ENCODE measurements around the gene CBLN4.

Gene CBLN4

DNA sequence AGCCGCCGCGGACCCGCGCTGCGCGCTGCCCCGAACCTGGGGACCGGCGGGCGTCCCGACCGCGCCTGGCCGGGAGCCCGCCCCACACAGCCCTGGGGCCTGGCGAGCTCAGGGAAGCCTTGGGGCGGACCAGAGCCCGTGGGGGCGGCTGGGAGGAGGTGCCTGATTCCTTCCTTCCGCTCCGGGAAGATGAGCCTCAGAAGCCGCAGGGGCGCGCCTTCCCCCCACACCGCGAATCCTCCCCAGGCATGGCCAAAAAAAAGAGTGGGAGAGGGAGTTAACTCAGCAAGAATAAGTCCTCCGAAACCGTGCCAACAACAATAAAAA lies at the start of gene CBLN4:
Gene CBLN4 (minus strand): TSS at position 131 of the 327 bp plus-strand sequence. CDS start 1,348 bp downstream, outside the sequence.
- DNase-seq (ENCODE audit: insufficient read length, low spot score), result no peak
- no peak for TF ChIP-seq POLR2A (IDR thresholded peaks at IDR 0.05; ENCODE audit: low read depth, low read length)
- FAIRE-seq, result no peak

DNA sequence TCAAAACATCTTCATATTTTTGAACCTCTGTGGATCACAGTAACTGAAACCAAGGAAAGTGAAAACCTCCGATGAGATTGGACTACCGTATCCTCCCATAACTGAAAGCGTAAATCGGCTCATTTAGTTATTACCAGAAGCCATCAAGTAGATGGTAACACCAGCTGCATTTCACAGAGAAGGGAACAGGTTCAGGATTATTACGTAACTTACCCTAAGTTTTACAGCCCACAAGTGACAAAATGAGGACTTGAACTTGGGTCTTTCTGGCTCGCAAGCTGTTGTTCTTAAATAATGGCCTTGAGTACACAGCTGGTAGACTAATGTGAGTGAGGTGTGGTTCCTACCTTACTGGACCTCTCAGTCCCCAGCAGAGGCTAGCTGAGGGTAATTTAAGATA lies 37.9 kb upstream of the CBLN4 start:
- FAIRE-seq (no peak), DNase-seq (ENCODE audit: insufficient read length, low spot score) (no peak)
- TF ChIP-seq POLR2A (IDR thresholded peaks at IDR 0.05; ENCODE audit: low read depth, low read length), result no peak

DNA sequence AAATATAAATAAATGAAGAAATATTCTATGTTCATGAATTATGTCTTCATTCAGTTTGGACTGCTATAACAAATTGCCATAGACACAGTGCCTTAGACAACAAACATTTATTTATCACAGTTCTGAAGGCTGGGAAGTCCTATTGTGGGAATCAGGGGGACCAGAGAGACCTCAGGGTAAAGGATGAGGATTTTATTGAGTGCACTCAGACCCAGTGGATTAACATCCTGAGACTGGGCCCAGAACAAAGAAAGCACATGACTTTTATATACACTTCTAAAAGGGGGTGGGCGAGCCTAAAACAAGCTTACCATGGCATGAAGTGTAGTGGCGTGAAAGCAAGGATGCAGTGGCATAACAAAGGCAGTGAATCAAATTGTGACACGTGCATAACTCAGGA lies 26.9 kb upstream of the CBLN4 start:
- no peak for TF ChIP-seq POLR2A (IDR thresholded peaks at IDR 0.05; ENCODE audit: low read depth, low read length)
- DNase-seq (ENCODE audit: insufficient read length, low spot score) (no peak), FAIRE-seq (no peak)

DNA sequence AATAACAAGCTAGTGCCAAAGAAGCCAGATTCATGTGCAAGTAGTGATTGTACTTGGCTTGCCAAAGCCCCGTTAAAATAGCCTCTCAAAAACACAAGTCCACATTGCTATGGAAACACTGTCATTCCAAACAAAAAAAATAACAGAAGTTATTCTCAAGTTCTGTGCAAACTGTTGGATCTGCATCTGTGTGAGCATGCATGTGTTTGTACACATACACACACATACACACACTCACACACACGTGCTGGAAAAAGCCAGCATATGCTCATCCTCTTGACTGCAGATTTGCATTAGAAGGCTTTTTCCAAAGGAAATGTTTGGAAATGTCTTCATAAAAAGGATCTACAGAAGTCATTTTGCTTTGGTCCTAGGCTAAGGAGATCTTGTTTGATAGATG lies 13.4 kb upstream of the CBLN4 start:
- FAIRE-seq (no peak), DNase-seq (ENCODE audit: insufficient read length, low spot score) (no peak)
- TF ChIP-seq POLR2A (IDR thresholded peaks at IDR 0.05; ENCODE audit: low read depth, low read length), result no peak

DNA sequence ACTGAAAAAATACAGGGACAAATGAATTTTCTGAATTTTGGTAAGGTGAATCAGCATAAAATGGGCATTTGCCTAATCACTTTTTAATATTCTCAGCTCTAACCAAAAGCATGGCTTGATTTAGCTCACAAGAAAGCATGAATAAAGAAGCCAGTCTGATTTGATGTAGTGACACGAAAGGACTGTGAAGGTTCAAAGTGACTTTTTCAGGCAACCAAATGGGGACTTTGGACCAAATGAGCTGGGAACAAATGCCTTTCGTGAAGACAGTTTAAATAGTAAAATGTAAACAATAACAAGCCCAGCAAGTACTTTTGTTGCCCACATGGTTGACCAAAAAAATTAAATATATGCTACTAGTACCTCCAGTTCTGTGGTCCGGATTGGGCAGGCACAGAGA lies 12.9 kb upstream of the CBLN4 start:
- TF ChIP-seq POLR2A (IDR thresholded peaks at IDR 0.05; ENCODE audit: low read depth, low read length), result no peak
- FAIRE-seq (no peak), DNase-seq (ENCODE audit: insufficient read length, low spot score) (no peak)

DNA sequence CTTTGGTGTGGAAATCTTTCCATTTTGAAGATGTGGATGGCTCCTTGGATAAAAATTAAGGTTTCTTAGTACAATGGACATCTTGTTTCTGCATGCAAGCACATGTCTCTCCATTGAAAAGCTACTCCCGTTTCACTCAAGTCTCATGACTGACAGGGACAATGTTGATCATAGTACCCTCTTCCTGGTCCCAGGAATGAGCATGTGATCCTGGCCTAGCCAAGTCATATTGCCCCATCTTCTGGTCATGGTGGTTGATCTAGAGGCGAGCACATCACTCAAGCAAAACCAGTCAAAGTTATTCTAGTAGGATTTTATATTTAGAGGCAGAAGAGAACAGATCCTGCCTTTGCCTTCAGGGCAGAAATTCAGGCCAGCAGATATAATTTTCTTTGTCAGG lies 12.2 kb upstream of the CBLN4 start:
- no peak for DNase-seq (ENCODE audit: insufficient read length, low spot score)
- FAIRE-seq, result no peak
- no peak for TF ChIP-seq POLR2A (IDR thresholded peaks at IDR 0.05; ENCODE audit: low read depth, low read length)

DNA sequence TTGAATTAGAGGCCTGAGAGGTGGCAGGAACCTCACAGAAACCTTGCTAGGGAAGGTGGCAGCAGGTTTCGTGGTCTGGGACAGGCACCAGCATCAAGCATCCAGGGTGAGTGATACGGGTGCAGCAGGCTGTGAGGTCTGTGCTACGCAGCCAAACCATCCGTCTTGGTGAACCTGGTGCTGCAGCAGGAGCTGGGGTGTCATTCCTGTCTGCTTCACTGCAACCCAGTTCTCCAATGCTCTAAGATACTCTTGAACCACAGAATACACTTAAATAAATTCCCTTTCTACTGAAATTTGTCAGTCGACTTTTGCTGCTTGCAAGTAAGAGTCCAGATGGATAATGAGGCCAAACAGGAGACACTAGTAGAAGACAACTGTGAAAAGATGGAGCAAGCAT lies 9.7 kb upstream of the CBLN4 start:
- FAIRE-seq (no peak), DNase-seq (ENCODE audit: insufficient read length, low spot score) (no peak)
- no peak for TF ChIP-seq POLR2A (IDR thresholded peaks at IDR 0.05; ENCODE audit: low read depth, low read length)

DNA sequence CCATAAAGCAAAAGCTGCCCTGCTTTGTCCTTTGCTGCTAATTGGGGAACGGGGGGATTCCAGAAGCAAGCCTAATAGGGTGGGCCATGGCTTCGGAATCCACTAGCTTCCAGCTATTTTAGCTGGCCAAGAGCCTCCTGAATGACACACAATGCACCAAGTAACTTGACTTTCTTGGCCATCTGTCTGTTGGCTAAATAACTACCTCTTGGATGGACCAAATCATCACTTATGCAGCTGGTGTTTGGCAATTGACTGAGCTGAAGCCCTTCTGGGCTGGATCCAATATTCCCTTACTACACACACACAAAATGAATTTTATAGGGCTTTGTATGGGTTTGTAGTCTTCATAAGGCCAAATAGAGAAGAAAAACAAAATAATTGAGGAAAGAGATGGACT lies 8.8 kb upstream of the CBLN4 start:
- no peak for FAIRE-seq
- DNase-seq (ENCODE audit: insufficient read length, low spot score), result no peak
- no peak for TF ChIP-seq POLR2A (IDR thresholded peaks at IDR 0.05; ENCODE audit: low read depth, low read length)

DNA sequence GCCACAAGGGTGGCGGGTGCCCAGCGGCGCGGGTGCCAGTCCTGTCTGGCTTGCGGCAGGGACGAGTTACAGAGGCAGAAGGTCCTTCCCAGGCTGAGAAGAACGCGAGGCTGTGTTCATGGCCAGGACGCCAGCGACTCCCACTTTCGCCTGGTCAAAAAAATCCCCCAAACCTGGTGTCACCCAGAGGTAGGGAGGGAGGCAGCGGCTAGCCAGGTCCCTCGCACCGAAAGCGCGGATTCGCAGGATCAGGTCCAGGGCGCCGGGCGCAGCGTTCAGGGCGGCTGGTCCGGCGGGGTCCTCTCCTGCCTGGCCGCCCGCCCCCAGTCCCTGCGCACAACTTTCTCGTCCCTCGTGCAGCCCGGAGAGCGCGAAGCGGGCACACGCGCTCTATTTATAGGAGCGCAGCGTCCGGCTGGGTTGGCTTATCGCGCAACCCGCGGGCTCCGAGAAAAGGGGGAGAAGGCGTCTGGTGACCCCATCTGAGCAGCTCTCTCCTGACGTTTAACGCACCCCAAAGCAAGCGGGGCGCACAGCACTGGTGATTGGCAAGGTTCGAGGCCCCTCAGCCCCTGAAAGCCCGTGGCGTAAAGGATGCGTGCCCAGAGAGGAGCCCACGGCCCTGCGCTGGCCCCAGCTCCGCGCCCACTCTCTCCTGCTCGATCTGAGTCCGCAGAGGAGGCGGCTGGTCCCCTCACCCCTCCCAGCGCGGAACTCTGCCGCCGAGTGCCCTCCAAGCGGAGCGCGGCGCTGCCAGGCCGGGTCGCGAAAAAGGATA lies 519 bp downstream of the CBLN4 start:
- no peak for TF ChIP-seq POLR2A (IDR thresholded peaks at IDR 0.05; ENCODE audit: low read depth, low read length)
- FAIRE-seq, result no peak
- no peak for DNase-seq (ENCODE audit: insufficient read length, low spot score)

DNA sequence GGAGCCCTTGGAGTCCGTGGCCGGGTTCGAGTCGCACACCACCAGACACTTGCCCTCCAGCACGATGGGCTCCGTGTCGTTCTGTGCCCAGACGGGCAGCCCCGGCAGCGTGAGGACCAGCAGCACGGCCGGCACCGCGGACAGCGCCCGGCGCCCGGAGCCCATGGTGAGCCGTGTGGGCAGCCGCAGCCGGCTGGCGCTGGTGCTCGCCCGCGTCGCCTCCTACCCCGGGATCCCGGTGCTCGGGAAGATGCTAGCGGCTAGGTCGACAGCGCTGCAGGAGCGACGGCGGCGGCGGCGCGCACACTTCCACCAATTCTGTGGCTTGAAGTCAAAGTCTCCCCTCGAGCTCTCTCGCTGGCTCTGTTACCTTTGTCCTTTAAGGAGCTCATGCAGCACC lies 1.3 kb downstream of the CBLN4 start:
- FAIRE-seq, result no peak
- no peak for DNase-seq (ENCODE audit: insufficient read length, low spot score)
- TF ChIP-seq POLR2A (IDR thresholded peaks at IDR 0.05; ENCODE audit: low read depth, low read length), result no peak

DNA sequence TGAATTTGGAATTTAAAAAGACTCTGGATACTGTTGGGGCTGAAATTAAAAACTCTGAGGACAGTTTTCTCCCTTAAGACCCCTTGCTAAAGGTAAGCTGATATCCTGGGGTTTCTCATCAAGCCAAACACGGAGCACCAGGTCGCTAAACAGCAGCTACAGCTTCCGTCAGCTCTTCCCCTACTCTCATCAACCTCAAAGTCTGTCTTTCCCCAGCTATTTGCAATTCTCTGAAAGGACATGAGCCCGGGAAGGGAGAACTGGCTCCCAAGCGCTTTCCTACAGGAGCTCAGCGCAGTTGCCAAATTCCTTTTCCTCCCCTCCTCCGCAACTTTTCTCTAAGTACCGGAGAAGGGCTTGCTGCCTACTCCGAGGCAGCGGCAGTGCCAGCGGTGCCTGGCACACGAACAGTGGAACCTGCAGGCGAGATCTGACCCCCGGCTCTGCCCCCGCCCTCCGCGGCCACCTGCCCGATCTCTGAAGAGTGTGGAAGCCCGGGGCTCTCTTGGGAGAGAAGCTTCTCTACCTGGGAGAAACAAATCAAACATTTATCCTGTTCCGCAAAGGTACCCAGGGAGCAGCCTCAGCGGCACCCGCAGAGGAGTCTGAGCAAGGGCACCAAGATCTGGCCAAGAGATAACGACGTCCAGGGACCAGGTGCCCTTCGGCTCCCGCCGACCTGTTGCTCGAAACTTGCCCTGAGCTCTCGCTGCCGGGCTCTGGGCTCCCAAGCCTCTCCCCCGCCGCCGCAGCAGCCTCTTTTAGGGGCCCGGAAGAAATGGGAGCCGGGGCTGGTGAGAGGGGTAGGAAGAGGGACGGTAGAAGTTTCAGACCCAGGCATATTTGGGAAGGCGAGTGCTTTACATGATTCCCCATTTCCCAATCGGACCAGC lies 2.2 kb downstream of the CBLN4 start:
- no peak for DNase-seq (ENCODE audit: insufficient read length, low spot score)
- no peak for FAIRE-seq
- TF ChIP-seq POLR2A (IDR thresholded peaks at IDR 0.05; ENCODE audit: low read depth, low read length), result no peak

DNA sequence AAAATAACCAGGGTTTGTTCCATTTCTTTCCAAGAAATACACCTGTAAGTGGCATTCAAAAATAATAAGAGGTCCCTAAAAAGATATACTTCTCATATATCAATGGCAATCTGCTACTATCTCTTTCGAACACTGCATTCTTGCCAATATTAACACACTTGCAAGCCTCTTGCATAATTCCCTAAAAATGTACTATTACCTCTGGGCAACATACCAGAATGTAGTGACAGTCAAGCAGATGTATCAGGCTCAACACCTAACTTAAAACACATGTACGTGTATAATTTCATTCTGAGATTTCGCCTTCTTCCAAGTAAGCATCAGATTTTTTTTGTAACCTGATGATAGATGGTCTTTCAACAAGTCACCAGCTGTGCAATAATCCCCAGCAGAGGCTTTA lies 3.4 kb downstream of the CBLN4 start:
- FAIRE-seq (no peak), DNase-seq (ENCODE audit: insufficient read length, low spot score) (no peak)
- TF ChIP-seq POLR2A (IDR thresholded peaks at IDR 0.05; ENCODE audit: low read depth, low read length), result no peak

DNA sequence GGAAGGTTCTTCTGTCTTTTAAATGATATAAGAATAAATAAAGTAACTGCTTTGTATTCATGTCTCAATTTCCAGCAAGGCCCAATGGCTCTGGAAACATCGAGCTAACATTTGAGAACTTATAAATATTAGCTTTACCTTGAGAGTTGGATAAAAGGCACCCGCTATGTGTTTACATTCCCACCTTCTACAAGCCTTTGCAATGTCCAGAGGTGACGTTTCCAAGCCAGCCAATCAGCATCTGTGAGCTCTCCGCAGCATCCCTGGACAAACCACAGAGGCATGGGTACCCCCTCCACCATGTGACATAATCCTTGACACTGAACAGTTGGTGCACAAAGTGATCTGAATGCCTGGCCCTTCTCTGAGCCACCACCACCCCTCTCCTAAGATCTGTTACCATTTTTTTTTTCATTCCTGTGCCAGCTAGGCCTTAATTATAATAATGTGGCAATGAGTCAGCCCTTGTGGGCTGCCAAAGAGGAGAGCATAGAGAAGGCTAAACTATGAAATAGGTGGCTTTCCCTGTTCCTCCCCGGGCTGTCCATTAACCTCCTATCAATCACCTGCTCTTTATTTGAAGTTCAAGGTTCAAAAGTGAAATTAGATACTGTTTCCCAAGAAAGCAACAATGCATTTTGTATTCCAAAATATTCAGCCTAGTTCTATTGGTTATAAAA lies 4.1 kb downstream of the CBLN4 start:
- TF ChIP-seq POLR2A (IDR thresholded peaks at IDR 0.05; ENCODE audit: low read depth, low read length), result no peak
- FAIRE-seq, result no peak
- no peak for DNase-seq (ENCODE audit: insufficient read length, low spot score)

DNA sequence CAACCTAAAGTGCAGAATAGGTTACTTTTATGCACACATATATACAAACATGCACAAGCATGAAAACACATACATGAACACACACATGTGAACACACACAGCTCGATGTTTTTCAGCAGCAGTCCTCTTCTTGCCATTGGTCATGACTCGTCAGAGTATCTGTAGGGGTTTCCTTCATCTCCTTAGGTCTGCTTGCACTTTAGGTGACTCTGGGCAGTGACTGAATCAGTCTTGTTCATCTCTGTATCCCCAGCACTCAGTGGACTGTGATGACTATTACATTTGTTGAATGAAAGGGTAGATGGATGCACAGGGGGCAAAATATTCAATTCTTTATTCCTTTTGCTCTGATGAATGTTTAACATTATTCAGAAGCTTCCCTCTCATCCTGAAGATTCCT lies 26.8 kb downstream of the CBLN4 start:
- TF ChIP-seq POLR2A (IDR thresholded peaks at IDR 0.05; ENCODE audit: low read depth, low read length), result no peak
- DNase-seq (ENCODE audit: insufficient read length, low spot score) (no peak), FAIRE-seq (no peak)

Measured in H54 (cell line).